AG08395 (cell line): ENCODE data around the gene ZDHHC16.
"Not testable (repeated sequence)": the region's sequence is repeated elsewhere in the genome, so short reads cannot be mapped to it uniquely, and the experiment has no call there.

Experiments used
- DNase-seq: peaks from one replicate; pipeline ENCODE4 v3.0.0; 2012; ENCODE audit warnings: mixed read lengths, low spot score

The ZDHHC16 gene

DNA sequence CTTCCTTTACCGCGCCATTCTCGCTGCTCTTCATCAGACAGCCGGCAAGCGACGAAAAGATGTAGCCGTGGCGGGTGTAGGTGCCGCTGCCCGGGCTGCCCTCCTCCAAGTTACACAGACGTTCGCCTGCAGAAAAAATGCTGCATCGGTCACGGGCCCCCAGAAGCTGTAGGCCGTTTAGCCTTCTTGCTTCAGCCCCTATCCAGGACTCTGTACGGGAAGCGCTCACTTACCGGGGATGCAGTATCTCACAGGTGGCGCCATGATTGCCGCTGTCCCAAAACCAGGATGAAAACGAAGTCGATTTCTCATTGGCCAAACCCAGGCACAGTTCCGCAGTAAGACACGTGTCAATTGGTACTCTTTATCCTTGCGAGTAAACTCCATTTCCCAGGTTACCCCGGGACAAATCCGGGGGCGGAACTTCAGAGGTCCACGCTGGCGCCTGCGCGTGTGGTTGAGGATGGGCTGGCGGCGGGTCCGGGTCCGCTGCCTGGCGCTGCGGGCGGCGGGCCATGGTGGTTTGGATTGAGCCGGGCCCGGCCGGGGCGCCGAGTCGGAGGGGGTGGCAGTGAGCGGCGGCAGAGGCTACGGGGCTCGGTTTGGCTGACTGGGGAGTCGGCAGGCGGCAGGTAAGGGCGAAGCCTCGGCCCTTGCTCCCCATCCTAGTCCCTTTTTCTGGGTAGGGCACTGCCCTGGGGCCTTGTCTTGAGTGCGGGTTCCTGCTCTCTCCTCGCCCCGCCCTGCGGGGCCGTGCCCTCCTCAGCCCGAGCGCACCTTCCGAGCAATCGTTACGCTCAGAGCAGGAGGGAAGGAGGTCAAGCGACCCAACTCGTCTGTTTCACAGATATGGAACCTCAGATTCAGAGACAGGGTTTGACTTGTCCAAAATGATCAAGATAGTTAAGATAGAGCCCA, at the start of gene ZDHHC16, which contains the start of gene EXOSC1:
Gene ZDHHC16 (plus strand): TSS at position 454 of the 918 bp plus-strand sequence. CDS start 5,501 bp downstream, outside the sequence.
Gene EXOSC1 (minus strand): TSS at position 285 of the 918 bp plus-strand sequence. CDS start 21 bp downstream, at position 264.
- DNase-seq, result peak; percentile 99

DNA sequence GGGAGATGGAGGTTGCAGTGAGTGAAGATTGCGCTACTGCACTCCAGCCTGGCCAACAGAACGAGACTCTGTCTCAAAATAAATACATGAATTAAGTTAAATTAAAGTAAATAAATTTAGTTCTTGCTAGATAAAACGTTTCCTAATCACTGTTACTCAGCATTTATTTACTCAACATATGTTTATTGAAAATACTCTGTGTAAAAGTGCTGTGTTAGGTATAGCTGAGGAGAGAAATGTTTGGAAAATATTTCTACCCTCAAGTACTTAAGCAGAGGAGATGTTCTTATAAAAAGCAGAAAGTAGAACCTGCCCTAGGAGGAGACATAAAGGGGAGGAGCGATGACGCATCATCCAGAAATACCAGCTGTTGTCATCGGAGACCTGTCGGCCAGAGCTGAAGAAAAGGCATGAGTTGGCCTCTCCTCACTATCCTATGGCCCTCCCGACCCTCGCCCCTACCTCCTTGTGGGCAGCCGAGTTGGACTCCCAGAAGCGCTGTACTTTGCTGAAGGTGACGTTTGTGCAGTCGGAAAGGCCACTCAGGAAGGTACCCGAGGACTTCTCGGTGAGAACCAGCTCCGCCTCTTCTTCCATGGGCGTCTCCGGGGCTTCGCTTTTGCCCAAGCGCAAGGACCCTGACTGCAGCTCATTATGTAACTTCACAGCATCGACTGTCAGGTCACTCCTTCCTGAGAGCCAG, 46.0 kb upstream of the ZDHHC16 start:
- DNase-seq, result peak; percentile 64

- peak; percentile 99 for DNase-seq
Observed at GRCh38 chr10:97400665-97401454, 45.1 kb upstream of the ZDHHC16 start, which contains the start of gene RRP12. TSS of gene RRP12 (minus strand) at chr10:97401340. CDS start at chr10:97401231, 109 bp downstream.

DNA sequence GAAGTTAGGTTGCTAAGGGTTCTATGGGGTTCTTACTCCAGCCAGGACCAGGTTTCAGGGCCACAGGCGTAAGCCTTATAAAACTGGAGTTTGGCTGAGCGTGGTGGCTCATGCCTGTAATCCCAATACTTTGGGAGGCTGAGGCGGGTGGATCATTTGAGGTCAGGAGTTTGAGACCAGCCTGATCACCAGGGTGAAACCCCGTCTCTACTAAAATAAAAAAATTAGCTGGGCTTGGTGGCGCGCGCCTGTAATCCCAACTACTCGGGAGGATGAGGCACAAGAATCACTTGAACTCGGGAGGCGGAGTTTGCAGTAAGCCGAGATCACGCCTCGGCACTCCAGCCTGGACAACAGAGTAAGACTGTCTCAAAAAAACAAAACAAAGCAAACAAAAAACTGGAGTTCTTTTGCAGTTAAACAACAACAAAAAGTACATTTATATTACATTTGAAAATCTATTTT, 44.5 kb upstream of the ZDHHC16 start:
- no peak for DNase-seq

DNA sequence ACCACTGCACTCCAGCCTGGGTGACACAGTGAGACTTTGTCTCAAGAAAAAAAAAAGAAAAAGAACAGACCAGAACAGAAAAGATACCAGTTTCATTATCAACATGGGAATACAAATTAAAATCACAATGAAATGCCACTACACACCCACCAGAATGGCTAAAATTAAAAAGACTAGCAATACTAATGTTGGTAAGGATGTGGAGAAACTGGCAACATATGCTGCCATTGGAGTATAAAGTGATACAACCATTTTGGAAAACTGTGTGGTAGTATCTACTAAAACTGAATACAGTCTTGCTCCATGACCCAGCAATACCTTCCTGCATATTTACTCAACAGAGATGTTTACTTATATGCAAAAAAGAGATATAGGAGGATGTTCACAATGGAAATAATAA, 41.9 kb upstream of the ZDHHC16 start:
- DNase-seq, result no peak

GRCh38 chr10:97406064-97406463, 39.9 kb upstream of the ZDHHC16 start:
- DNase-seq, result no peak

GRCh38 chr10:97406483-97406882, 39.5 kb upstream of the ZDHHC16 start:
- not testable (repeated sequence) for DNase-seq

GRCh38 chr10:97407211-97407951, 38.6 kb upstream of the ZDHHC16 start:
- DNase-seq, result peak; percentile 86

DNA sequence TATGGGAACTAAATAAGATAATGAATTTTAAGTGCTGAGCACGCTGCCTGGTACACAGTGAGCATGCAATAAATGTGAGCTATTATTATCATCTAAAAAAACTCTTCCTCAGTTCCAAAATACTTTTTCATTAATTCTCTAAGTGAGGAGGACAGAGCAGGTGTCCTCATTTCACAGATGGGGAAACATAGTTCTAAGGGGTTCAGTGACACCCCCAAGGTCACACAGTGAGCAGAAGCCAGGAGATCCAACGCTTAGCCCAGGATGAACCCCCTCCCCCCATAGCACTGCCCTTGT, 38.1 kb upstream of the ZDHHC16 start:
- no peak for DNase-seq

GRCh38 chr10:97408496-97408992, 37.4 kb upstream of the ZDHHC16 start:
- no peak for DNase-seq

- DNase-seq, result no peak
Observed at GRCh38 chr10:97411406-97411805, 34.6 kb upstream of the ZDHHC16 start.

- no peak for DNase-seq
Observed at GRCh38 chr10:97412891-97413304, 33.1 kb upstream of the ZDHHC16 start.

DNA sequence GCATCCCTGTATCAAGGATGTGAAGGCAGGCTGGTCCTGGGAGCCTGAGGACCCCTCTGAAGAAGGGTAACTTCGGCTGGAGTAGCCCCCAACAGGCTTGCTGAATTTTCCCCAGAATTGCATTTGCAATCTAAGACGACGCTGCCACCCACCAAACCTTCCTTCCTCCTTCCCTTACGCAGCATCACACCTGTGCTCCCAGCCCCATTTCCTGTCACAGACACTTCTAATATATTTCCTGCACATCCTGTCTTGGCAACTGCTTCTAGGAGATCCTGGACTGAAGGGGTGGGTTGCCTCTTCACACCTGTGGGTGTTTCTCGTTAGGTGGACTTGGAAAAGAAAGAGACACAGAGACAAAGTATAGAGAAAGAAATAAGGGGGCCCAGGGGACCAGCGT, 29.4 kb upstream of the ZDHHC16 start:
- no peak for DNase-seq

DNA sequence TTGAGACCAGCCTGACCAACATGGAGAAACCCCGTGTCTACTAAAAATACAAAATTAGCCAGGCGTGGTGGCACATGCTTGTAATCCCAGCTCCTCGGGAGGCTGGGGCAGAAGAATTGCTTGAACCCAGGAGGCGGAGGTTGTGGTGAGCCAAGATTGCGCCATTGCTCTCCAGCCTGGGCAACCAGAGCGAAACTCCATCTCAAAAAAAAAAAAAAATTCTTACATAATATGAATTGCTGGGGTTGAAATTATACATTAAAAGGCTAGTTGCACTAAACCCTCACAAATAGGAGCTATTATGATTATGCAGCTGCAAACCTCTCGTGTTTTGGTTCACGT, 22.2 kb upstream of the ZDHHC16 start:
- not testable (repeated sequence) for DNase-seq

GRCh38 chr10:97425964-97426775, 19.8 kb upstream of the ZDHHC16 start, which contains the start of gene PGAM1:
TSS of gene PGAM1 (plus strand) at chr10:97426191. CDS start at chr10:97426308, 117 bp downstream.
- DNase-seq, result peak; percentile 100

- no peak for DNase-seq
Observed at GRCh38 chr10:97426776-97427570, 19.0 kb upstream of the ZDHHC16 start.

DNA sequence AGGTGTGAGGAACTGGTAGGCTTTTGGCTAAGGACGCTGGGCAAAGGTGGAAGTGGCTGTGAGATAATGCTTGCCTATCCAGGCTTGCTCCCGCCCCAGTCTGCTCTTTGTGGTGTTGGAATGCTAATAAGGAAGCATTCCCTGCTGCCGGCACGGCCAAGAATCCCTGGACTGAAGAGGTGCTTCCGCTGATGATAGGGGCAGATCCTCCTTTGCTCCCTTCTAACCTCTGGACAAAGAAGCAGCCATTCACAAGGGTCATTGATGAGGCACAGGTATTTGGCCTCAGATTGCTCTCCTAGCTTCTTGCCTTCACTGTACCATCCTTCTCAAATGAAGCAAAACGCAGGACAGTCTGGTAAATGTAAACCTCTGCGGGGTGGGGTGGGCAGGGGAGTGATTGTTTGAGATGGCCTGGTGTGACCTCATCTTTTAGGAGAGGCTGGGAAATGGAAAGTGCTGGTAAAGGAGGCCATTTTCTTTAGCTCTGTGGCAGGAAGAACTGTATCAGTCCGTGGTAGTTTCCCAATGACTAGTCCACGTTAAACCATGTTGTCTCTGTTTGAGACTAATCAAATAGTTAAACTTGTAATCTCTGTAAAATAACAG, 18.3 kb upstream of the ZDHHC16 start:
- no peak for DNase-seq

GRCh38 chr10:97428572-97428981, 17.4 kb upstream of the ZDHHC16 start:
- peak; percentile 31 for DNase-seq

DNA sequence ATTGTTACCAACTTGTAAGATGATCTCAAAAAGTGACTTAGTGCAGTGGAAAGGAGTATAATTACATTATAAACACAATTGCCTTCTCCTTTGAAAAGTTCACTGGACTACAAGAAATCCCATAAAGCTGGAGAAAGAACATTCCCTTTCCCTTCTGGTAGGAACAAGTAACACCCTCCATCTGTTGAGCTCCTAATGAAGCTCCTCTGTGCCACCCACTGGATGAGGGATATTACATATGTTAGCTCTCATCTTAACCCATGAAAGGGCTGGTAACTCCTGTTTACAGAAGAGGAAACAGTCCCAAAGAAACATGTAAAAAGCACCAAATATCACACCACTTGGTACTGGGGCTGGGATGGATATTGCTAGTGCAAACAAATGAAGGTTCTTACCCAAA, 11.9 kb upstream of the ZDHHC16 start:
- no peak for DNase-seq
